Neural crest cell (in vitro differentiated cells): ENCODE results near the gene SRGAP3. TPM values are rescaled to one million over a fixed set of nuclear protein-coding genes. Genes with fewer than 3 reads are reported as not detected.

ENCODE experiments used
- DNase-seq: peaks from one replicate; pipeline ENCODE4 v3.0.0; 2021; ENCODE audit warnings: low read depth, mixed read lengths, low spot score
- H3K27ac Mint-ChIP-seq: one replicate; pipeline ENCODE4 v1.8.0; 2021; ENCODE audit warnings: mild to moderate bottlenecking, mixed read lengths; ENCODE audit not compliant: unreplicated experiment
- H3K27me3 Mint-ChIP-seq: 2 replicates; pipeline ENCODE4 v1.8.0; 2021; ENCODE audit warnings: low read depth, mild to moderate bottlenecking, mixed read lengths
- H3K36me3 Mint-ChIP-seq: 2 replicates; pipeline ENCODE4 v1.8.0; 2021; ENCODE audit warnings: low read depth, mild to moderate bottlenecking, mixed read lengths
- H3K4me1 Mint-ChIP-seq: 2 replicates; pipeline ENCODE4 v1.8.0; 2021; ENCODE audit warnings: mixed read lengths
- H3K4me3 Mint-ChIP-seq: one replicate; pipeline ENCODE4 v1.8.0; 2021; ENCODE audit warnings: mild to moderate bottlenecking, mixed read lengths
- H3K9me3 Mint-ChIP-seq: 2 replicates; pipeline ENCODE4 v1.8.0; 2021; ENCODE audit warnings: mixed read lengths
- CTCF ChIP-seq: fragments of 200-600 bp; sonication (generic); conservative IDR thresholded peaks from 2 replicates; pipeline ENCODE4 v1.5.0; 2021; ENCODE audit warnings: antibody characterized with exemption, mild to moderate bottlenecking
- total RNA-seq: library from RNA; stranded (reverse); gene quantifications from 2 replicates; pipeline ENCODE4 v1.2.1, GENCODE V29; 2021

Gene SRGAP3
- total RNA-seq, 1 donor from 2014 or later, result 58.4 TPM

- Mint-ChIP-seq H3K36me3 (peaks cover 9% of the 10 kb centered on the region), H3K27me3 (no peaks in the 10 kb centered on the region), H3K27ac (no peak overlapping the region), H3K4me3 (no peak overlapping the region), H3K9me3 (no peaks in the 10 kb centered on the region), H3K4me1 (no peaks in the 10 kb centered on the region)
- no peak for TF ChIP-seq CTCF
- DNase-seq, result no peak
Observed at GRCh38 chr3:8932507-8932906, 316.9 kb downstream of the SRGAP3 start.

GRCh38 chr3:8931342-8931741, 318.1 kb downstream of the SRGAP3 start:
- H3K9me3 Mint-ChIP-seq, result no peaks in the 10 kb centered on the region
- no peaks in the 10 kb centered on the region for H3K4me1 Mint-ChIP-seq

More at GRCh38 chr3:8931342-8931741, 318.1 kb downstream of the SRGAP3 start:
- DNase-seq, result no peak
- TF ChIP-seq CTCF, result no peak
- Mint-ChIP-seq H3K27ac (no peak overlapping the region), H3K4me3 (no peak overlapping the region), H3K27me3 (no peaks in the 10 kb centered on the region), H3K36me3 (peaks cover 15% of the 10 kb centered on the region)

Other genes with a start within 250 kb of the SRGAP3 start
- 56.9 and 61.0 TPM in 2 replicates for gene THUMPD3, start 113.4 kb upstream of the SRGAP3 start, total RNA-seq
- 198 and 206 TPM in 2 replicates for gene SETD5, start 148.0 kb upstream of the SRGAP3 start, total RNA-seq